ENCODE measurements around the gene ZNF491.
A peak's percentile ranks its signal among the peaks of the same experiment; 100 is the strongest.
"Not testable (repeated sequence)": the region's sequence is repeated elsewhere in the genome, so short reads cannot be mapped to it uniquely, and the experiment has no call there.

ZNF491 gene

DNA sequence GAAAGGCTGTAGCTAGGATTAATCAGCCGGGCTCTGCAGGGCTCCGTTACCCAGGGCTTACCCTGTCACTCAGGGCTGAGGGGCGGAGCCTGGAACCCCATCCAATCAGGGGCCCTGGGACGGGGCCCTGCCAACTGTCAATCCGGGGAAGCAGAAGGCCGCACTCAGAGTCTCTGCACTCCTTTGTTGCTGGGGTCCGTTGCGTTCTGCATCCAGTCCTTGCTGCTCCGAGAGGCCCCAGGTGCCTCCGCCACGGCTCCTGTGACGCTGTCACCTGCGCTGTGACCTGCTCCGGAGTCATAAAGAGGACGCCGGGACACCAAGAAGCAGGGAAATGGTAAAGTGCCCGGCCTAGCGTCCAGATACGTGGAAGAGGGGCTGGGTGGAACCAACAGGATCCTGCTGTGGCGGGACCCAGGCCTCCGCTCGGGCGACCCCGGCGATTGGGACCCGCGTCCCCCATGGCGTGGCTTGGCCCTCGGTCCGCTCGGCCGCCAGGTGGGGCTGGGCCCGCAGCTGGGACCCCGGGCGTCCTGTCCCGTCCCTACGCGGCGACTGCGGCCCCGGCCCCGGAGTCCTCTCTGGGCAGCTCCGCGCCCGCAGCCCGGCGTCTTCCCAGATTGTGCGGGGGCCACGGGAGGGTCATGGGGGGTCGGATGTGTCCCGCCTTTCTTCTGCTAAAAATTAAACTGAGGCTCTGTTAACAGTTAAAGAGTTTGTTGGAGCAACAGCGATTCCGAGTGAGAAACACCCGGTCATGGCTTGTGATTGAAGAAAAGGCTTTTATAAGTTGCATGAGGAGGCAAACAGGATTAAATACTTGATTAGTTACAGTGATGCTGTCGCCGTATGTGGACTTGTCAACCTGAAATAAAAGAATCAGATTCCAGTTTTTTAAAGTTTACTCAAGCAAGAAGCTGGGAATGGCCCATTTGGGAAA lies at the start of gene ZNF491:
TSS of gene ZNF491 (plus strand) at position 133 of the 940 bp plus-strand sequence. CDS start 7,431 bp downstream, outside the sequence.
- peak; percentile 89 to 95 (median 90) for DNase-seq

DNA sequence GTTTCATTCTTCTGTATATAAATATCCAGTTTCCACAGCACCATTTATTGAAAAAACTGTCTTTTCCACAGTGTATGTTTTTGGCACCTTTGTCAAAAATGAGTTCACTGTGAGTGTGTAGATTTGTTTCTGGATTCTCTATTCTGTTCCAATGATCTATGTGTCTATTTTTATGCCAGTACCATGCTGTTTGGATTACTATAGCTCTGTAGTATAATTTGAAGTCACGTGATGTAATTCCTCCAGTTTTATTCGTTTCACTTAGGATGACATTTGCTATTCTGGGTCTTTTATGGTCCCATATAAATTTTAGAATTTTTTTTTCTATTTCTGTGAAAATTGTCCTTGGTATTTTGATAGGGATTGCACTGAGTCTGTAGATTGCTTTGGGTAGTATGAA lies 48.6 kb upstream of the ZNF491 start:
- no peak for DNase-seq

DNA sequence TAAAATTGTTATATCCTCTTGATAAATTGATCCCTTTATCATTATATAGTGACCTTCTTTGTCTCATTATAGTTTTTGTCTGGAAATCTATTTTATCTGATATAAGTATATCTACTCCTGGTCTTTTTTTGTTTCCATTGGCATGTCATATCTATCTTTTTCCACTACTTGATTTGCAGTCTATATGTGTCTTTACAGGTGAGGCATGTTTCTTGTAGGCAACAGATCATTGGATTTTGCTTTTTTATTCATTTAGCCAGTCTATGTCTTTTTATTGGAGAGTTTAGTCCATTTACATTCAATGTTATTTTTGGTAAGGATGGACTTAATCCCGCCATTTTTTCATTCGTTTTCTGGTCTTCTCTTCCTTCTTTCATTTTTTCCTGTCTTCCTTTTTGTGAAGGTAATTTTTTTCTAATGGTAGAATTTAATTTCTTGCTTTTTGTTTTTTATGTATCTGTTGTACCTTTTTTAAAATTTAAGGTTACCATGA lies 46.0 kb upstream of the ZNF491 start:
- no peak for DNase-seq

DNA sequence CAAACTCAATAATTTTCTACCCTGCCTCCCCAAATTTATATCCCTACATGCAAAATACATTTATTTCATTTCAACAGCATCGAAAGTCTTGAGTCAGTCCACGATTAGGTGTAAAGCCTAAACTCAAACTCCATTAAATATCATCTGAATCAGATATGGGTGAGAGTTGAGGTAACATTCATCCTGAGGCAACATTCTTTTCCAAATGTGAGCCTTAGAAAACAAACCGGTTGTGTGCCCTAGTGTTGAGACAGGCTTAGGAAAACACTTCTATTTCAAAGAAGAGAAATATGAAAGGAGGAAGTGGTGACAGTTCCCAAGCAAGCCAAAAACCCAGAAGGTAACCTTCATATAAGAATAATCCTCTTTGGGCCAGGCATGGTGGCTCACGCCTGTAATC lies 43.7 kb upstream of the ZNF491 start:
- no peak for DNase-seq

DNA sequence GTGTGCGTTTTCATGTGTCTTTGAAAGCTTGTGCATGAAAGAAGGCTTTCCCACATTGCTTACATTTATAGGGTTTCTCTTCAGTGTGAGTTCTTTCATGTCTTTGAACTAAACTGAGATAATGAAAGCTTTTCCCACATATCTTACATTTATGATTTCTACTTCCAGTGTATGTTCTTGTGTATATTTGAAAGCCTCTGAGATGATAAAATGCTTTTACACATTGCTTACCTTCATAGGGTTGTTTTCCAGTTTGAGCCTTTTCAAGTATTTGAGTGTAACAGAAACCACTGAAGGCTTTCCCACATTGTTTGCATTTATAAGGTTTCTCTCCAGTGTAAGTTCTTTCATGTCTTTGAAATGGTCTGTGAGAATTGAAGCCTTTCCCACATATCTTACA lies 41.4 kb upstream of the ZNF491 start:
- DNase-seq: no peak

DNA sequence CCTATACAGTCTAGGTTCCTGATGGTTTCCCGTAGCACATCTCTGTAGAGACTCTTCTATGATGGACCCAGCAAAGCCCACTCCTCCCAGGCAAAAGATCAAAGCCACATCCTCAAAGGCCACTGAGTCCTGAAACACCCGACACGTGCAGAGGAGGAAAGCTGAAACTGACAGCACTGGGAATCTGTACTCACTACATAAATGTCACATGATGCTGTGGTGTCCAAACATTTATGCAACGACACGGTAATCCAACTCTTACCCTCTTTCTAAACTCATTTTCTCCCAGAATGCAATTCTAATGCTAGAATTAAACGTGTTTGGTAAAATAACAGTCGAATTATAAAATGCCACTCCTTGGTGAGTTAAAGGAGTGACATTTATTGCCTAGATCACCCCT lies 38.5 kb upstream of the ZNF491 start:
- no peak for DNase-seq

DNA sequence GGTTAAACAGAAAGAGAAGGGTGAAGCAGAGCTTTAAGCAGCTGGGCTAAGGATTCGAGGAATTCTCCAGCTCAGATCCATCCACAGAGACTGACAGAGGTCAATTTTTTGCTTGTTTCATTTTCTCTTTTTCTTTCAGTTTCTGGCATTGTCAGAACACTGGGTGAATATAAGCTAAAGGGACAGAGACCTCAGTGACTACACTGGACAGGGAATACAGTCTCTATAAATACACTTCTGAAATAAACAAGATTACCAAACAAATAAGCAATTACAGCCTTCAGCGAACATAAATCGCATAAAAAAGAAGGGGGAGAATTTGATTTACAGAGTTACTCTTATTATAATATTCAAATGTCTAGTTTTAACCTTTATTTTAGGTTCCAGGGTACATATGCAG lies 35.2 kb upstream of the ZNF491 start:
- no peak for DNase-seq

DNA sequence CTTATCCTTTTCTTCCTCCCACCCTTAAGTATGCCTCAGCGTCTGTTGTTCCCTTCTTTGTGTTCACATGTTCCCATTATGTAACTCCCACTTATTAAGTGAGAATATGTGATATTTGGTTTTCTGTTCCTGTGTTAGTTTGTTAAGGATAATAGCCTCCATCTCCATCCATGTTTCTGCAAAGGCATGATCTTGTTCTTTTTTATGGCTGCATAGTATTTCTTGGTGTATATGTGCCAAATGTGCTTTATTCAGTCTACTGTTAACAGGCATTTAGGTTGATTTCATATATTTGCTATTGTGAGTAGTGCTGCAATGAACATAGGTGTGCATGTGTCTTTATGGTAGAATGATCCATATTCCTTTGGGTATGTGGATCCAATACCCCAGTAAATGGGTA lies 34.7 kb upstream of the ZNF491 start:
- DNase-seq: no peak

DNA sequence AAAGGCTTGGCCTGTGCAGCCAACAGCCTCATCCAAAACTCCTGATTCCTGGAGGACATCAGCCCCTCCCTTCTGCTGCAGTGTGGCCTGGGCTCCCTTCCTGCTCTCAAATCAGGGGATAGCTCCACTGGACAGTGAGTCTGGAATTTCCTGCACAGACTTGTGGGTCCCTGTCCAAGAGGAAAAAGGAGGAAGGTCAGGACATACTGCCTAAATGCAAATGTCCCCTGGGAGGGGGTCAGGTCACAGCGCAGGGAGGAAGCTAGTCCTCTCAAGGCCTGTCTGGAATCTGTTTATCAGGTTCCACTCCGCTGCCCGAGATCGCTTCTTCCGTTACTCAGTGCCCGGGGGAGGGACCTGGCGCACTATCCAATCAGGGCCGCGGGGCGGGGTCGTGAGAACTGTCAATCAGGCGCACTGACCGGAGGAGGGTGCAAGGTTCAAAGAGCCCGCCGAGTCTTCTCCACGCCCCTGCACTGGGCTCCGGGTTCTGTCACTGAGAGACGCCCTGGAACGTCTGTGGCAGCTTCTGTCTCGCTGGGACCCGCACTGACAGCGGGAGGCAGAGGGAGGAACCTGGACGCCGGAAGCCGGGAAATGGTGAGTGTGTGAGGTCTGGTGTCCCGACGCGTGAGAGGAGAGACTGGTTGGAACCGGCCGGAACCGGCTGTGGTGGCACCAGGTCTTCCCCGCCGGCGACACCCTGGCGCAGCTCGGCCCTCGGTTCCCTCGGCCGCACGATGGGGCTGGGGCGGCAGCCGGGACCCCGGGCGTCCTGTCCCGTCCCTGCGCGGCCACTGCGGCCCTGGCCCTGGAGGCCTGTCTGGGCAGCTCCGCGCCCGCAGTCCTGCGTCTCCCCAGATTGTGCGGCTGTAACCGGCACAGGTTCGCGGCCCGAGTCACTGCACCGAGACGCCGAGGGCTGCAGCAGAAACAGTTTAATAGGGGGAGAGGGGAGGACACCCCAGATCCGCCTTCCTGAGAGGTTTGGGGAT lies 31.4 kb upstream of the ZNF491 start, which contains the start of gene ZNF441:
TSS of gene ZNF441 (plus strand) at position 404 of the 995 bp plus-strand sequence. CDS start at position 598, 194 bp downstream.
- DNase-seq: peak; percentile 96 to 98 (median 97)

DNA sequence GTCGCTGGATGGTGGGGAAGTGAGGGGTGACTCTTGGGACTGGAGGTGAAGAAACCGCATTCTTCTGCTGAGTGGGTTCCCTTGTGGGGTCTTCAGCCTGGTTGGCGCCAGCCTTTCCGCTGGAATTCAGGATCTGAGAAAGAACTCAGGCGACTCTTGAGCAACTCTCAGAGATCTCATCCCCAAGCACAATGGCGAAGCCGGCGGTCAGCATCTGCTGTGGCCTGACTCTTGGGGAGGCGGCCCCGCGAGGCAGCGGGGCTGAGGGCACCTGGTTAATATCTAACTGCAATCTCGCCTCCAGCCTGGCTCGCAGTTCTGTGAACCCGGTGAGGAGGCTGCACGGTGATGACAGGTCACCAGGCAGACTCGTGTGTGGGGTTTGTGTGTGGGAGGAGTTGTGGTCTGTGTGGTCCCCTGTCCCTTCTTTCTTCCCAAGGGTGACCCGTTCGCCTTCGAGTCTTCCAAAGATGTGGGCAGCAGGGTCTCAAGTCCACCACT lies 30.6 kb upstream of the ZNF491 start:
- peak; percentile 23 to 41 (median 28) for DNase-seq

DNA sequence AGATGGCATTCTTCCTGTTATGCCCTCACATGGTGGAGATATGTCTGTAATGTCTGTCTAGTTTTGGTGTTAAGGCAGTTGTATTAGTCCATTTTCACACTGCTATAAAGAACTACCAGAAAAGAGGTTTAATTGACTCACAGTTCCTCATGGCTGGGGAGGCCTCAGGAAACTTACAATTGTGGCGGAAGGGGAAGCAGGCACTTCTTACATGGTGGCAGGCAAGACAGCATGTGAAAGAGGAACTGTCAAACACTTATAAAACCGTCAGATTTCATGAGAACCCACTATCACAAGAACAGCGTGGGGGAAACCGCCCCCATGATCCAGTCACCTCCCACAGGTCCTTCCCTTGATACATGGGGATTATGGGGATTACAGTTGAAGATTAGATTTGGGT lies 28.3 kb upstream of the ZNF491 start:
- DNase-seq: no peak

DNA sequence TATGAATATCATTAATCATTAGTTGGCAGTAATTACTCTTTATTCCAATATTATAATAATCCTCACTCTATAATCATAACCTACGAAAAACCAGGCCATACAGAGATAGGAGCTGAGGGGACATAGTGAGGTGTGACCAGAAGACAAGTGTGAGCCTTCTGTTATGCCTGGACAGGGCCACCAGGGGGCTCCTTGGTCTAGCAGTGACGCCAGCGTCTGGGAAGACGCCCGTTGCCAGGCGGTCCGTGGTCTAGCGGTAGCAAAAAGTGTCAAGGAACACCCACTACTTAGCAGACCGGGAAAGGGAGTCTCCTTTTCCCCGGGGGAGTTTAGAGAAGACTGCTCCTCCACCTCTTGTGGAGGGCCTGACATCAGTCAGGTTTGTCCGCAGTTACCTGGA lies 26.8 kb upstream of the ZNF491 start:
- not testable (repeated sequence) for DNase-seq

DNA sequence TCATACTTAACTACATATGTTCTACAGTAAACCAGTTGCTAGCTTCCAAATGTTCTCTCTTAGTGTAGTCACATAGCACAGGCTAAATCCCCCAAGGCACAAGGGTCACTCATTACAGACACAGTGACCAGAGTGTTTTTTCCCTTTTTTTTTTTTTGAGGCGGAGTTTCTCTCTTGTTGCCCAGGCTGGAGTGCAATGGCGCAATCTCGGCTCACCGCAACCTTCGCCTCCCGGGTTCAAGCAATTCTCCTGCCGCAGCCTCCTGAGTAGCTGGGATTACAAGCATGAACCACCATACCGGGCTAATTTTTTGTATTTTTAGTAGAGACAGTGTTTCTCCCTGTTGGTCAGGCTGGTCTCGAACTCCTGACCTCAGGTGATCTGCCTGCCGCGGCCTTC lies 21.7 kb upstream of the ZNF491 start:
- not testable (repeated sequence) for DNase-seq

DNA sequence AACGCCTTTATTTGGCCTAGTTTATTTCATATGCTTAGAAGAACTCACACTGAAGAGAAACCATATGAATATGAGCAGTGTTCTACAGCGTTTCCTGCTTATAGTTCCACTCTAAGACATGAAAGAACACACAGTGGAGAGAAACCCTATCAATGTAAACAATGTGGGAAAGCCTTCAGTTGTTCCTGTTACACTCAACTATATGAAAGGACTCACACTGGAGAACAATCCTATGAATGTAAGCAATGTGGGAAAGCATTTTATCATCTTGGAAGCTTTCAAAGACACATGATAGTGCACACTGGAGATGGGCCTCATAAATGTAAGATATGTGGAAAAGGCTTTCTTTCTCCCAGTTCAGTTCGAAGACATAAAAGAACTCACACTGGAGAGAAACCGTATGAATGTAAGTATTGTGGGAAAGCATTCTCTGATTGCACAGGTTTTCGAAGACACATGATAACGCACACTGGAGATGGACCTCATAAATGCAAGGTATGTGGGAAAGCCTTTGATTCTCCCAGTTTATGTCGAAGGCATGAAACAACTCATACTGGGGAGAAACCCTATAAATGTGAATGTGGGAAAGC lies 17.8 kb upstream of the ZNF491 start:
- DNase-seq: no peak

DNA sequence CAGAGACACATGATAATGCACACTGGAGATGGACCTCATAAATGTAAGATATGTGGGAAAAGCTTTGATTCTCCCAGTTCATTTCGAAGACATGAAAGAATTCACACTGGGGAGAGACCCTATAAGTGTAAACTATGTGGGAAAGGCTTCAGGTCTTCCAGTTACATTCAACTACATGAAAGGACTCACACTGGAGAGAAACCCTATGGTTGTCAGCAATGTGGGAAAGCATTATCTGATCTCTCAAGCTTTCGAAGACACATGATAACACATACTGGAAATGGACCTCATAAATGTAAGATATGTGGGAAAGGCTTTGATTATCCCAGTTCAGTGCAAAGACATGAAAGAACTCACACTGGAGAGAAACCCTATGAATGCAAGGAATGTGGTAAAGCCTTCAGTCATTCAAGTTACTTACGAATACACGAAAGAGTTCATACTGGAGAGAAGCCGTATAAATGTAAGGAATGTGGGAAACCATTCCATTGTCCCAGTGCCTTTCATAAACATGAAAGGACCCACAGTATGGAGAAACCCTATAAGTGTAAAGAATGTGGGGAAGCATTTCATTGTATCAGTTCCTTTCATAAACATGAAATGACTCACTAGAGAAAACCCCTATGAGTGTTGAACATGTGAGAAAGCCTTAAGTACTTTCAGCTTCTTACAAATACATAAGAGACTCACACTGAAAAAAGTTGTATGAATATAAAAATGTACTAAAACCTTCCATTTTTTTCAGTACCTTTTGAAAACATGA lies 16.8 kb upstream of the ZNF491 start:
- DNase-seq: no peak

DNA sequence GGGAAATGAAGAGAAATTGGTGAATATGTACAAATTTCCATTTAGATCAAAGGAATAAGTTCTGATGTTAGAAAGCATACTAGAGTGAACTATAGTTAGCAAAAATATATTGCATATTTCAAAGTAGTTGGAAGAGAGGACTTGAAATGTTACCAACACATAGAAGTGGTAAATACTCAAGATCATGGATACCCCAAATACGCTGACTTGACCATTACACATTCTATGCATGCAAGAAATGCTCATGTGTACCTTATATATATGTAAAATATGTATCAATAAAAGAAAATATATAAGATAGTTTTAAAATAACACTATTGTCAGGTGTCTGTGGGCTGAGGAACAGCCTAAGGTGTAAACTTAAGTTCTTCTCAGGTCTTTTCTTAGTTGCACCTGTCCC lies 14.6 kb upstream of the ZNF491 start:
- DNase-seq: no peak

DNA sequence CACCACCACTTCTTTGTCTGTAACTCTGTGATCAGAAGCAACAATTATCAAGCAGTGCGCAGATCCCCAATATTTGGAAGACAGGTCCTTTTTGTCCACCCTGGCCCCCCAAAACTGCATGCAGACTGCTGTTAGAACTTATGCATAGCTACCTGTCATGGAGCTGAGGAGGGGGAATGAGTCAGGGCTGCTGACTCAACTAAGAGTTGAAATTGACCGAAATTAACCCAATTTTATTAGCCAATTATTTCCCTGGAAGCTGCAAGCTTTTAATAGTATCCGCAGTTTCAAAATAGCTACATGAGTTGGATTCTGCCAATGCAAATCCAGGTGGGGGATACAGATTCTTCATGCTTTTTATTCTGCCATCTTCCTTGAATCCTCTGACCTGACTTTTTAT lies 14.0 kb upstream of the ZNF491 start:
- DNase-seq: no peak

DNA sequence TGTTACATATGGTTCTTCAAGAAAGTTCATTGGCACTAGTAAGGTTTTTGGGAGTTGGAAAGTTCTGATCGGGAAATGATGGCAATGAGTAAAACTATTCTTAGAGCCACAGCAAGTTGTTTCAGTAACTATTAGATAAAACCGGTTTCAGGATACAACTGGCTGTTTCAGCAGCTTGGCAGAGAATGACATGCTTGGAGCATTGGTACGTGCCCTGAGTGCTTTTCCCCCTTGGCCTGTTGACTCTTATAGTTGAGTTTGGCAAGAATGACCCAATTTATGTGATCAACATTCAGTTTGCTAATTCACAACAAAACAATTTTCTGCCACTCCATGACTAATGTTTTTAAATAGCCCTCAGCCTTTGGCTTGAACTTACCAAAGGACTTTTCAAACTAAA lies 10.8 kb upstream of the ZNF491 start:
- DNase-seq: no peak

DNA sequence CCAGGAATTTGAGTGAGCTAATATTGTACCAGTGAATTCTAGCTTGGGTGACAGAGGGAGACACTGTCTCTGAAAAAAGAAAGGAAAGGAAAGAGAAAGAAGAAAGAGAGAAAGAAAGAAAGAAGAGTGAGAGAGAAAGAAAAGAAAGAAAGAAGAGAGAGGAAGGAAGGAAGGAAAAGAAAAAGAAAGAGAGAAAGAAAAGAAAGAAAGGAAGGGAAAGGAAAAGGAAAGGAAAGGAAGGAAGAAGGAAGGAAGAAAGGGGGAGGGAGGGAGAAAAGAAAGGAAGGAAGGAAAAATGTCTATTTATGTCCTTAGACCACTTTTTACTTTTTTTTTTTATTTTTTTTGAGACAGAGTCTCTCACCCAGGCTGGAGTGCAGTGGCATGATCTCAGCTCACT lies 5.4 kb upstream of the ZNF491 start:
- DNase-seq: no peak

DNA sequence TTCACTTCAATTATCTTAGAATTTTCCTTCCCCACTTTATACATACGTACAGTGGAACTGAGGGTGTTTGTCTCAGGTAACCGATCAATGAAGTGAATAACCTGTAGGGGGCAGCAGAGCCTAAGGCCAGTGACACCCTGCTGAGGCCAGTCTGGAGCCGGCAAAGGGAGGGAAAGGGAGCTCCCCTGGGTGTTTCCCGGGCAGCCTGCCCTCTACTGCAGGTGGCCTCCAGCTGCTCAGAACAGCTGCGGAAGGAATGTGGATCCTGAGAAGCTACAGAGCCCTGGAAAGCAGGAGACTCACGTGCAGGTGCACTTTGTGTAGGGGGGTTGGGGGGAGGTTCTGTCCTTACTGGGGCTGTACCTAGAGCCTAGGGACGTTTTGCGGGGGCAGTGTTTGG lies 832 bp upstream of the ZNF491 start:
- DNase-seq: peak; percentile 87 to 94 (median 90)

DNA sequence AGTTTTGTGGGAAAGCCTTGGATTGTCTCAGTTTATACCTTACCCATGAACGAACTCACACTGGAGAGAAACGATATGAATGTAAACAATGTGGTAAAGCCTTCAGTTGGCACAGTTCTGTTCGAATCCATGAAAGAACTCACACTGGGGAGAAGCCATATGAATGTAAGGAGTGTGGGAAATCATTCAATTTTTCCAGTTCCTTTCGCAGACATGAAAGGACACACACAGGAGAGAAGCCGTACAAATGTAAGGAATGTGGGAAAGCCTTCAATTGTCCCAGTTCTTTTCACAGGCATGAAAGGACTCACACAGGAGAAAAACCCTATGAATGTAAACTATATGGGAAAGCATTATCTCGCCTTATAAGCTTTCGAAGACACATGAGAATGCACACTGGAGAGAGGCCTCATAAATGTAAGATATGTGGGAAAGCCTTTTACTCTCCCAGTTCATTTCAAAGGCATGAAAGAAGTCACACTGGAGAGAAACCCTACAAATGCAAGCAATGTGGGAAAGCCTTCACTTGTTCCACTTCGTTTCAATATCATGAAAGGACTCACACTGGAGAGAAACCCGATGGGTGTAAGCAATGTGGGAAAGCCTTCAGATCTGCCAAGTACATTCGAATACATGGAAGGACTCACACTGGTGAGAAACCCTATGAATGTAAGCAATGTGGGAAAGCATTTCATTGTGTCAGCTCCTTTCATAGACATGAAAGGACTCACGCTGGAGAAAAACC lies 8.2 kb downstream of the ZNF491 start:
- DNase-seq: no peak

Measured in suppressor macrophage treated with lipopolysaccharide for 1 hour (primary cell).